GM21381 (cell line): ENCODE measurements around the gene BCKDHA.
"Not testable (repeated sequence)": the region's sequence is repeated elsewhere in the genome, so short reads cannot be mapped to it uniquely, and the experiment has no call there.

Source experiments
- ATAC-seq: cut with Tn5 transposase; IDR thresholded peaks from one replicate; pipeline ENCODE4 v1.9.1; 2021; ENCODE audit warnings: mild to moderate bottlenecking, moderate library complexity; ENCODE audit not compliant: unreplicated experiment

BCKDHA gene

GRCh38 chr19:41364524-41365391 lies 32.9 kb upstream of the BCKDHA start:
- no peak for ATAC-seq

DNA sequence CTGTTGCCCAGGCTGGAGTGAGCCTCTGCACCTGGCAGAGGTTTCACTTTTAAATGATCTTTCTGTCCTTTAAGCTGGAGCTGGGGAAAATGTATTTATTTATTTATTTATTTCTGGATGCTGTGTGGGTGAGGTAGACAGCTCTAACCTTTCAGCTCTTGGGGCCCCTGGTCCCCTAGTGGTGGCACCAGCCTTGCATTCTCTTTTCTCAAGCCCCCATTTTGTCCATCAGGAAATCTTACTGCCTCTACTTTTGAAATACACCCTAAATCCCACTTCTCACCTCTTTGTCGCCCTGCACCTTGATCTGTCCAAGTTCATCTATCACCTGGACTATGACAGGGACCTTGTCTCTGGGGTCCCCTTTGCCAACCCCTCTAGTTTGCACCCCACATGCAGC lies 31.5 kb upstream of the BCKDHA start:
- no peak for ATAC-seq

DNA sequence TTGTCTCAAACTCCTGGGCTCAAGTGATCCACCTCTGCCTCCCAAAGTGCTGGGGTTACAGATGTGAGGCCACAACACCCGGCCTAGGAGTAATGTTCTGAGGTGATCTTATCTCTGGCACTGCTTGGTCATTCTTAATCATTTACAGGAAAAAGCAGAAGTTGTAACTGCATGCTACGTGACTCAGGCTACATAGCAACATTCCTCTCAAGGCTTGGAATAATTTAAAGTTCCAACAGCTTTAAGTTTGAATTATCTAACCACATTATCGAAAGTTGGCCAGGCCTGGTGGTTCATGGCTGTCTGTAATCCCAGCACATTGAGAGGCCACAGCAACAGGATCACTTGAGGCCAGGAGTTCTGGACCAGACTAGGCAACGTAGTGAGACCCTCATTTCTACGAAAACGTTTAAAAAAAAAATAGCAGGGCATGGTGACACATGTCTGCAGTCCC lies 29.7 kb upstream of the BCKDHA start:
- no peak for ATAC-seq

DNA sequence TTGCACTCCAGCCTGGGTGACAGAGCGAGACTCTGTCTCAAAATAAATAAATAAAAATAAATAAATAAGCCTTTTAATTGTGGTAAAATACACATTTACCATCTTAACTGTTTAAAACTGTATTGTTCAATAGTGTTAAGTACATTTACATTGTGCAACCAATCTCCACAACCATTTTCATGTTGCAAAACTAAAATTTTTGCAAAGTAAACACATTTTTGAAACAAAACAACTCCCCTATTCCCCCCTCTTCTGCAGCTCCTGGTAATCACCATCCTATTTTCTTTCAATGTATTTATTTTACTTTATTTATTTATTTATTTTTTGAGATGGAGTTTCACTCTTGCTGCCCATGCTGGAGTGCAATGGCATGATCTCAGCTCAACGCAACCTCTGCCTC lies 27.8 kb upstream of the BCKDHA start:
- no peak for ATAC-seq

GRCh38 chr19:41371119-41371518 lies 26.5 kb upstream of the BCKDHA start:
- not testable (repeated sequence) for ATAC-seq

GRCh38 chr19:41371541-41371940 lies 26.1 kb upstream of the BCKDHA start:
- ATAC-seq: no peak

DNA sequence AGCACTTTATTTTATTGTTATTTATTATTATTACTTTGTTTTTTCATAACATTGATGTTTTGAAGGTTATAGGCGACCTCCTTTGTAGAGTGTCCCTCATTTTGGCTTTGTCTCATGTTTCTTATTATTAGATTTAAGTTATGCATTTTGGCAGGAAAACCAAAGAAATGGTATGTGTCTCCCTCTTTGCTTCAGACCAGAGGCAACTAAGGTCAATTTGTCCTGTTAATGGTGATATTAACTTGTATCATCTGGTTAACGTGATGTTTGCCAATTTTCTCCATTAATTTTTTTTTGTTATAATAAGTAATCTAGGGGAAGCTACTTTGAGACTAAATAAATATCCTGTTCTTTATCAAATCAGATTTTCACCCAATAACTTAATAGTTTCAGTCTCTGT lies 25.1 kb upstream of the BCKDHA start:
- no peak for ATAC-seq

GRCh38 chr19:41373993-41374392 lies 23.6 kb upstream of the BCKDHA start:
- ATAC-seq: no peak

DNA sequence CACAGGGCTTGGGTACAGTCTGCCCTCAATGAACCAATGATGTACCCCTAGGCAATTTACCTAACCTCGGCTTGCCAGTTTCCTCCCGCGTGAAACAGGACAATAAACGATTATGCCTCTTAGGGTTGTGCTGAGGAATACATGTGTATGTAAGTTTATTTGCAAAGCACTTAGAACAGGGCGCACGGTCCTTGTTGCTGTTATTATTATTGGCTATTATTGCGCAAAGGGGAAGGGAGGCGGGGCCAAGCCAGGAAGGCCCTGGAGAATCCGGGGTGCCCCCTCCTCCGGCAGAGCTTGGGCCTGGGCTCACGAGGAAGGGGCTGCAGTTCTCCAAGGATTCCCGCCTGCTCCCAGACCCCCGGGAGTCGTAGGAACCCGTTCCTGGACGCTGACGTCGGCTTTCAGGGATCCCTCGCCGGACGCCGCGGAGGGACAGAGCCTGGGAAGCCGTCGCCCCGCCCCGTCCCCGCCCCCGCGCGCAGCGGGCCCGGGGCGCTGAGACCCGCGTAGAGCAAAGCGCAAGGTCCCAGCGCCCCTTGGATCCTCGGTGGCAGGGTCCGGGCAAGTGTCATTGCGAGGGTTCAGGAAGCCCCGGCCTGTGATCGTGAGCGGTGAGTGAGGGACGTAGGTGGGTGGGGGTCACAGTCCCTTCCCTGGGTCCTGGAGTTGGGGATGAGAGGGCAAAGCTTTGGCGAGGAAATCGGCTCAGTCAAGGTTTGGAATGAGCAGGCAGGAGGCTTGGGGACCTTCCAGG lies 21.2 kb upstream of the BCKDHA start, which contains the start of gene TMEM91:
Gene TMEM91 (plus strand): TSS at position 293 of the 757 bp plus-strand sequence. CDS start 1,777 bp downstream, outside the sequence.
- ATAC-seq: no peak

DNA sequence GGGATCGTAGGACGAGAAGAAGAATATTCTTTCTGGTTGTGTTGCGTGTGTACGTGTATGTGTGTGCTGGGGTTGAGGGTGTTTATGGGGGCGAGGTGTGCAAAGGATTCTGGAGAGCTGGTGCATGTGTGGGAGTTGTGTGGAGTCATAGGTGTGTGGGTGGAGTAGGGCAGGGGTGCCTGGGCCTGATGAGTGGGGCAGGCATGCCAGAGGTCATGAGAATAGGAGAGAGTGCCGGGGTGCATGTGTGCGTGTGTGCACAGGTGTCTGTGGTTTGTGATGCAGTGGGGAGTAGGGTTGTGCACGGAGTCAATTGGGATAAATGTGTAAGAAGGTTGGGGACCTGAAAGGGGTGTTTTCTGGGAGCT lies 20.6 kb upstream of the BCKDHA start:
- ATAC-seq: no peak

GRCh38 chr19:41377977-41378709 lies 19.5 kb upstream of the BCKDHA start:
- ATAC-seq: no peak

DNA sequence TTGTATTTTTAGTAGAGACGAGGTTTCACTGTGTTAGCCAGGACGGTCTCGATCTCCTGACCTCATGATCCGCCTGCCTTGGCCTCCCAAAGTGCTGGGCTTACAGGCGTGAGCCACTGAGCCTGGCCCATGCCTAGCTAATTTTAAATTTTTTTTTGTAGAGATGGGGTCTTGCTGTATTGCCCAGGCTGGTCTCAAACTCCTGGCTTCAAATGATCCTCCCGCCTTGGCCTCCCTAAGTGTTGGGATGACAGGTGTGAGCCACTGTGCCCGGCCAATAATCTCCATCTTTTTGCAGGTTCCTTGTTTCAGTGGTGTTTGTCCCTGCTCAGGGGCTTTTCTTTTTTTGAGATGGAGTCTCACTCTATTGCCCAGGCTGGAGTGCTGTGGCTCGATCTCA lies 16.1 kb upstream of the BCKDHA start:
- not testable (repeated sequence) for ATAC-seq

- ATAC-seq: no peak
Observed at GRCh38 chr19:41384351-41384750, 13.3 kb upstream of the BCKDHA start.

GRCh38 chr19:41386442-41386841 lies 11.2 kb upstream of the BCKDHA start:
- no peak for ATAC-seq

DNA sequence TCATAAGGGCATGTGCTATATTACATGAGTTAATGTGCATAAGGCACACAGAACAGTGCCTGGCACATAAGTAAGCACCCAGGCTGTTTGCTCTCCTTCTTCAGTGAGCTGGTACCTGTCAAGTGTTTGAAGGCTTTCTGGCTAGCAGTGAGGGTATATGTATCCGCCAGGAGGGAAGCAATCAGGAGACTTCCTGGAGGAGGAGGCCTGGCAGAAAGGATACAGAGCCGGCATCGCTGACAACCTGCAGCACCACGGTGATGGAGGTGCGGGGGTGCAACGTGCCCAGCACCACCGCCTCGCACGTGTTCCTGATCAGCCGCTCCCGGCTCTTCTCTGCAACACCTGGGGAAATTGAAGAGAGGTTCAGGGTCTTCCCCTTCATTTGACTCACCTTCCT lies 6.0 kb upstream of the BCKDHA start:
- ATAC-seq: no peak

DNA sequence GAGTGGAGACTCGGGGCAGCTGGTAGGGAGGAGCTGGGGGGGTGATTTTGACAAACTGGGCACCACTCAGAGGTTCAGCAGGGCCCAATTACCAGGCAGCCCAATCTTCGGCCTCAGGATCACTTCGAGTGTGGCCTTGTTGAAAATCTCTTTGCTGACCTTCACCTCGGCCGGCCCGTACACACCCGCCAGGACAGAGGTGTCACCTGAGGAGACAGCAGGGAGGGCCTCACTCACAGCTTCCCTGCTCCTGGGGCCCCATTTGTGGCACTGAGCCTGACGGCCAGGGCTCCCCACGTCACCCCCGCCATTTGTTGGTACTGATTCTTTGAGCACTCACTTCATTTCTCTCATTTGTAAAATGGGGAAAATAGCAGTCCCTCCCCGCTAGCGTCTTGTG lies 4.8 kb upstream of the BCKDHA start:
- no peak for ATAC-seq

DNA sequence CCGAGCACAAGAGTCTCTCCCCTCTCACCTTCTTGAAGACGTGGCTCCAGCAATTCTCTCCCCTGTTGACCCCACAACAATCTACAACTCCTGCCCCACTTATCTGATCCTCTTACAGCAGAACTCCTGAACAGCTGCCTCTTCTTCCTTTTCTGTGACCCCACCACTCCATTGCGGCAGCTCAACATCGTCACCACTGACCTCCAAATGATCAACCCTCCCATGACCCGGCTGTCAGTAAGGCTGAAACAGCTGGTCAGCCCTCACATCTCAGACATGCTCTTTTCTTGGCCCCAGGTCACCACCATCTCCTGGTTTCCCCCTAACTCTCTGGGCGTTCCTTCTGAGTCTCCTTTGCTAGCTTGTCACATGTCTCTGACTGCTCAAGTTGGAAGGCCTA lies 2.3 kb upstream of the BCKDHA start:
- ATAC-seq: no peak

- no peak for ATAC-seq
Observed at GRCh38 chr19:41398050-41398418, 416 bp downstream of the BCKDHA start.

GRCh38 chr19:41398598-41398997 lies 980 bp downstream of the BCKDHA start:
- ATAC-seq: no peak

DNA sequence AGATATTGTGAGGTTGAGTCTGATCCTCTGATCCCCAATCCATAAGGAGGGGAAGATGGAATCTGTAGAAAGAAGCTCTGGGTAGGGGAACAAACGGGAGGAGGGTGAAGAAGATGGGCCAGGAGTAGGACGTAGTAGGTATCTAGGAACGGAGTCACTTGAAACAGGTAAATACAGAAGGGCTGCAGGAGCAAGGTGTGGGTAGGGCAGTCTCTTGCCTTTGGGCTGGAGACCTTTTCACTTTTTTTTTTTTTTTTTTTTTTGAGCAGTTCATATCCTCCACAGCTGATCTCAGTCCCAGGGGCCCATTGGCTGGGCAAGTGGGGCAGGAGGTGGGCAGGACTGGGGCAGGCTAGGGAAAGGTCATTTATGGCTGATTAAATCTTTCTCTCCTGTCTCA lies 1.5 kb downstream of the BCKDHA start:
- ATAC-seq: no peak

- no peak for ATAC-seq
Observed at GRCh38 chr19:41399525-41399924, 1.9 kb downstream of the BCKDHA start.
